ENCODE data around the gene COL18A1.
"Not testable (repeated sequence)": the region's sequence is repeated elsewhere in the genome, so short reads cannot be mapped to it uniquely, and the experiment has no call there.

Gene COL18A1

DNA sequence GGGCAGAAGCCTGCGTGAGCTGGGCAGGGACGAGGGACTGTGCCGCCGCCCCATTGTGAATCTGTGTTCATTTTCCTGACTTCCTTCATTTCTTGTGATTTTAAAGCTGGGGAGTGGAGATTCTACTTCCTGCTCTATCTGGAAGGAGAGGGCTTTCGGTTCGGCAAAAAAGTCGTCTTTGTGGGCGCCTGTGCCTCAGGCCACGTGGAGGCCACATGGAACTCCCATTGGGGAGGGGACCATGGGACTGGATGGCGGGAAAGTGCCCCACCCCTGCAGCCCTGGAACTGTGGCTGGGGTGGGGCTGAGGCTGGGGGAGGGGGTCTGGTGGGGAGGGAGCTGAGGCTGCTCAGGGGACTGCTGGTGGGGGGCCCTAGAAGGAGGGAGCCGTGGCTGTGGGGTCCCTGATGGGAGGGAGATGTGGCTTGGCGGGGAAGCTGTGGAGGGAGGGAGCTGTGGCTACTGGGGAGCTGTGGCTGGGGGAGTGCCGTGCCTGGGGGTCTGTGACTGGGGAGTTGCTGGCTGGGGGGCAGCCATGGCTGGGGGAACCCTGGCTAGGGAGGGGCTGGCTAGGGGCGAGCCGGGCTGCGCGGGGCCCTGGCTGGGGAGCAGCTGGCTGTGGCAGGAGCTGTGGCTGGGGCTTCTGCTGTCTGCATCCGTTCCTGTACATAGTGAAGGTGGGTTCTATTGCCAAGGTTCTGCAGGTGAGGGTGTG is 31.5 kb downstream of the COL18A1 start:
- H3K4me1 ChIP-seq (ENCODE audit: control extremely low read depth in 1 of 4, control insufficient read depth in 4 of 4, insufficient read depth in 4 of 4, low read length in 3 of 4) = peaks cover 0 to 21% (median 12%) of the 10 kb centered on the region in 4 experiments
- ChIA-PET POLR2A (interaction anchor here (0.6 kb wide), 1 partner anchor 284 kb away, joined by 8 read pairs; no protein-coding TSS in a partner anchor), CTCF (interaction anchor here (0.6 to 2.2 kb wide), 5 partner anchors 144 to 299 kb away, joined by 3 to 9 read pairs (median 5); no protein-coding TSS in a partner anchor)
- no peaks in the 10 kb centered on the region for H3K9me3 ChIP-seq (ENCODE audit: control extremely low read depth in 1 of 5, control insufficient read depth in 4 of 5, insufficient read depth in 2 of 5, low read depth in 1 of 5, low read length in 4 of 5)
- H3K36me3 ChIP-seq (ENCODE audit: control insufficient read depth in 4 of 4, insufficient read depth in 4 of 4, low read length in 3 of 4) = no peaks in the 10 kb centered on the region
- peak in 2 of 3 donors; percentile 50 to 65 for DNase-seq
- peaks cover 0 to 4% (median 0%) of the 10 kb centered on the region in 5 experiments for H3K27me3 ChIP-seq (replicated peaks in 2 of 5; ENCODE audit: control insufficient read depth in 4 of 5, insufficient read depth in 5 of 5, low read length in 4 of 5)
- no peak overlapping the region for H3K4me3 ChIP-seq (ENCODE audit: control insufficient read depth in 1 of 7, extremely low read depth in 1 of 7, insufficient read depth in 4 of 7, low read depth in 2 of 7, low read length in 6 of 7)
- H3K27ac ChIP-seq (ENCODE audit: insufficient read depth in 1 of 2, low read depth in 1 of 2, low read length in 2 of 2, poor library complexity in 1 of 2, severe bottlenecking in 2 of 2) = no peak overlapping the region
- 44% methylated on average over 12 of the region's 18 CpGs for WGBS (ENCODE audit: insufficient coverage)

DNA sequence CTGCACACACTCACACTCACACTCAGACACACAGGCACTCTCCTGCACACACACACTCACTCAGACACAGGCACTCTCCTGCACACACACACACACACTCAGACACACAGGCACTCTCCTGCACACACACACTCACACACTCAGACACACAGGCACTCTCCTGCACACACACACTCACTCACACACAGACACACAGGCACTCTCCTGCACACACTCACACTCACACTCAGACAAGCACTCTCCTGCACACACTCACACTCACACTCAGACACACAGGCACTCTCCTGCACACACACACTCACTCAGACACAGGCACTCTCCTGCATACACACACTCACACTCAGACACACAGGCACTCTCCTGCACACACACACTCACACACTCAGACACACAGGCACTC is 32.9 kb downstream of the COL18A1 start:
- DNase-seq; H3K4me3 ChIP-seq (ENCODE audit: control insufficient read depth in 1 of 7, extremely low read depth in 1 of 7, insufficient read depth in 4 of 7, low read depth in 2 of 7, low read length in 6 of 7); H3K36me3 ChIP-seq (ENCODE audit: control insufficient read depth in 4 of 4, insufficient read depth in 4 of 4, low read length in 3 of 4); H3K27me3 ChIP-seq (replicated peaks in 2 of 5; ENCODE audit: control insufficient read depth in 4 of 5, insufficient read depth in 5 of 5, low read length in 4 of 5); POLR2A ChIA-PET; H3K9me3 ChIP-seq (ENCODE audit: control extremely low read depth in 1 of 5, control insufficient read depth in 4 of 5, insufficient read depth in 2 of 5, low read depth in 1 of 5, low read length in 4 of 5); H3K27ac ChIP-seq (ENCODE audit: insufficient read depth in 1 of 2, low read depth in 1 of 2, low read length in 2 of 2, poor library complexity in 1 of 2, severe bottlenecking in 2 of 2): not testable (repeated sequence)
- peaks cover 0 to 21% (median 12%) of the 10 kb centered on the region in 4 experiments for H3K4me1 ChIP-seq (ENCODE audit: control extremely low read depth in 1 of 4, control insufficient read depth in 4 of 4, insufficient read depth in 4 of 4, low read length in 3 of 4)
- CTCF ChIA-PET = interaction anchor here (1.0 to 4.0 kb wide), 2 partner anchors 145 to 298 kb away, joined by 7 to 60 read pairs; no protein-coding TSS in a partner anchor

DNA sequence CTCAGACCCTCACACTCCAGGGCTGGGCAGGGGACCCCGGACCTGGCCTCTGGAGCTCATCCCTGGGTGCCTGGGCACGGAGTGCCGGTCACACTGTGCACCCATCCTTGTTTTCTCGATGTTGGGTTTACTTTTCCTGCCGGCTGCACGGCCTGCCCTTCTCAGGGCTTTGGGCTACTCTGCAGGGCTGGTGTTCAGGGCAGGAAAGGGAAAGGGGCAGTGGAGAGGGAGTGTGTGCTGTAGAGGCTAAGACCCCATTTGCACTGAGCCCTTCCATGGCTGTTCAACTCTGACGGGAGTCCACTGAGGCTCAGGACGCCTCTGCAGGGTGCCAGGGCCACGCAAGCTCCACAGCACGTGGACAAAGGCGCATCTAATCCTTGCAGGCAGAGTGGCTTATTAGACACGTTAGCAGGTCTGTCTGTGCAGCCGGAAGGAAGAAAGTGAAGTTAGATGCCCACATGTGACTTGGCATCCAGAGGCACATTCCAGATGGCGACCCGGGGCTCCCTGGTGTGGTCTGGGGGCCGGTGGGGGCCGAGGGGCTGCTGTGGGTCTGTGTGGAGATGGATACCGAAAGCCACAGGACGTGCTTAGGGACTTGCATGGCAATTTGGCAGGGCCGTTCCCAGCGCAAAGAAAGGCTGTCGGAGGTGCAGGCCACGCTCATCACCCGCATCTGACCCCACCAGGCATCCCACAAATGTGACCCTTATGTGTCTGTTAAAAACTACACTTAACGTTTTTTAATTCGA is 33.6 kb downstream of the COL18A1 start:
- ChIA-PET POLR2A (no interaction called here), CTCF (interaction anchor here (1.0 to 4.0 kb wide), 2 partner anchors 146 to 299 kb away, joined by 7 to 60 read pairs; no protein-coding TSS in a partner anchor)
- H3K4me1 ChIP-seq (ENCODE audit: control extremely low read depth in 1 of 4, control insufficient read depth in 4 of 4, insufficient read depth in 4 of 4, low read length in 3 of 4) = peaks cover 0 to 21% (median 12%) of the 10 kb centered on the region in 4 experiments
- WGBS (ENCODE audit: insufficient coverage) = 88% methylated on average over 24 of the region's 26 CpGs
- H3K36me3 ChIP-seq (ENCODE audit: control insufficient read depth in 4 of 4, insufficient read depth in 4 of 4, low read length in 3 of 4) = no peaks in the 10 kb centered on the region
- H3K4me3 ChIP-seq (ENCODE audit: control insufficient read depth in 1 of 7, extremely low read depth in 1 of 7, insufficient read depth in 4 of 7, low read depth in 2 of 7, low read length in 6 of 7) = peak overlapping the region in 4 of 7 experiments; percentile 29 to 64 (median 60)
- peak overlapping the region in 1 of 2 experiments; percentile 43 for H3K27ac ChIP-seq (ENCODE audit: insufficient read depth in 1 of 2, low read depth in 1 of 2, low read length in 2 of 2, poor library complexity in 1 of 2, severe bottlenecking in 2 of 2)
- peaks cover 0 to 3% (median 0%) of the 10 kb centered on the region in 5 experiments for H3K27me3 ChIP-seq (replicated peaks in 2 of 5; ENCODE audit: control insufficient read depth in 4 of 5, insufficient read depth in 5 of 5, low read length in 4 of 5)
- H3K9me3 ChIP-seq (ENCODE audit: control extremely low read depth in 1 of 5, control insufficient read depth in 4 of 5, insufficient read depth in 2 of 5, low read depth in 1 of 5, low read length in 4 of 5) = no peaks in the 10 kb centered on the region
- DNase-seq = no peak

DNA sequence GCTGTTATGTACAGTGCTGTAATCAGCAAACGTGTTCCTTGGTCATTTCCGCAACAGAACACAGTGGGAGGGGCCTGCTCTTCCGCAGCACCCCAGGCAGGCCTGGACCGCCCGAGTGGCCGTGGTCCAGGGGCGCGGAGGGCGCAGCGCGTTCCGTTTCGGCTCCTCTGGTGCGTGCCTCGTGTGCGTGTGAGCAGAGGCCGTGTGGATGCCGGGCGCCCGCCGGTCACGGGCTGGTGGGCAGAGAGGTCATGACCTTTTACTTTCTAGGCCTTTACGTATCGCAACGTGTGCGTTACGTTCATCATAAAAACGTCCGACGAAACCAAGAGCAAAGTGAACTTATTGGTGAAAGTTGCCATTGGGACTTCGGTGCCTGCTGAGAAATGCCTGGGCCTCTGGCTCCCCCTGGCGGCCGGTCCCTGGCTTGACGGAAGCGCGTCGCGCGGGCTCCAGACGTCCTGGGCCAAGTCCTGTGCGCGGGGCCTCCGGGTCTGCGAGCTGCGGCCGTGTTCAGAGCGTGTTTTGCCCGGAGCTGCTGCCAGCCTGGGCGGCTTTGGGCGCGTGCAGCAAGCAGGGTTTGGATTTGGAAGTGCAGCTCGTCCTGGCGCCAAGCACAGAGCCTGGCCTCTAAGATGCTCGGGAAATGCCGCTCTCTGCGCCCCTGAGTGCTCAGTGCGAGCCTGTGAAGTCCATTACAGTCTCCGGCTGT is 34.4 kb downstream of the COL18A1 start:
- WGBS (ENCODE audit: insufficient coverage) = 14% methylated on average over 49 of the region's 58 CpGs
- Histone ChIP-seq H3K36me3 (ENCODE audit: control insufficient read depth in 4 of 4, insufficient read depth in 4 of 4, low read length in 3 of 4) (no peaks in the 10 kb centered on the region), H3K4me1 (ENCODE audit: control extremely low read depth in 1 of 4, control insufficient read depth in 4 of 4, insufficient read depth in 4 of 4, low read length in 3 of 4) (peaks cover 0 to 21% (median 12%) of the 10 kb centered on the region in 4 experiments), H3K9me3 (ENCODE audit: control extremely low read depth in 1 of 5, control insufficient read depth in 4 of 5, insufficient read depth in 2 of 5, low read depth in 1 of 5, low read length in 4 of 5) (no peaks in the 10 kb centered on the region), H3K27me3 (replicated peaks in 2 of 5; ENCODE audit: control insufficient read depth in 4 of 5, insufficient read depth in 5 of 5, low read length in 4 of 5) (peaks cover 0 to 4% (median 0%) of the 10 kb centered on the region in 5 experiments), H3K4me3 (ENCODE audit: control insufficient read depth in 1 of 7, extremely low read depth in 1 of 7, insufficient read depth in 4 of 7, low read depth in 2 of 7, low read length in 6 of 7) (peak overlapping the region in 4 of 7 experiments; percentile 29 to 64 (median 60)), H3K27ac (ENCODE audit: insufficient read depth in 1 of 2, low read depth in 1 of 2, low read length in 2 of 2, poor library complexity in 1 of 2, severe bottlenecking in 2 of 2) (peak overlapping the region in 1 of 2 experiments; percentile 43)
- ChIA-PET CTCF (interaction anchor here (0.8 to 4.0 kb wide), 7 partner anchors 33 to 299 kb away, joined by 3 to 60 read pairs (median 5); no protein-coding TSS in a partner anchor), POLR2A (interaction anchor here (1.4 kb wide), 1 partner anchor 299 kb away, joined by 5 read pairs; no protein-coding TSS in a partner anchor)
- DNase-seq = peak; percentile 81 to 91 (median 88)

DNA sequence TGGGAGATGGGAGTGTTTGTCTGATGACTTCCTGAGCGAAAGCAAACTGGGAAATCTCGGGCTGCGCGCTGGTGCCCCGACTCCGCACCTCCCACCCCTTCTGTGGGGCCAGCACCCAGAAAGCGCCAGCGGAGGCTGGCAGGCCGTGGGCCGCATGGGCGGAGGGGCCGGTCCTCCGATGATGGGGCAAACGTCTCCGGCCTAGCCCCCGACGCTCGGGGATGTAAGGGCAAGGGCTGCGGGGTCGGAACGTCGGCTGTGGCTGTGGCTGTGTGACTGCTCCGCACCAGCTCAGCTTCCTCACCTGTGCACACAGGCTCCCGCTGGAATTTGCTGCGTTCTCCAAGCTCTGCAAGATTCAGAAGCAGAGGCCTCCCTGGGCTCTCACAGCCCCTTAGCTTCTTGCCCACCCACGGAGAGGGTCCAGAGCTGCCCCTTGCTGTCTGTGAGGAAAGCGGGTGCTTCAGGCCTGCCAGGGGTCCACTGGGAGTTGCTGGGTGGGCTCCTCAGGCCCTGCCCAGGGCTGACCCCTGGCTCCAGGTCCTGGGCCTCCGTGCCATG is 35.0 kb downstream of the COL18A1 start:
- Histone ChIP-seq H3K36me3 (ENCODE audit: control insufficient read depth in 4 of 4, insufficient read depth in 4 of 4, low read length in 3 of 4) (no peaks in the 10 kb centered on the region), H3K27me3 (replicated peaks in 2 of 5; ENCODE audit: control insufficient read depth in 4 of 5, insufficient read depth in 5 of 5, low read length in 4 of 5) (peaks cover 0 to 5% (median 0%) of the 10 kb centered on the region in 5 experiments), H3K27ac (ENCODE audit: insufficient read depth in 1 of 2, low read depth in 1 of 2, low read length in 2 of 2, poor library complexity in 1 of 2, severe bottlenecking in 2 of 2) (no peak overlapping the region), H3K4me3 (ENCODE audit: control insufficient read depth in 1 of 7, extremely low read depth in 1 of 7, insufficient read depth in 4 of 7, low read depth in 2 of 7, low read length in 6 of 7) (no peak overlapping the region), H3K4me1 (ENCODE audit: control extremely low read depth in 1 of 4, control insufficient read depth in 4 of 4, insufficient read depth in 4 of 4, low read length in 3 of 4) (peaks cover 0 to 21% (median 12%) of the 10 kb centered on the region in 4 experiments), H3K9me3 (ENCODE audit: control extremely low read depth in 1 of 5, control insufficient read depth in 4 of 5, insufficient read depth in 2 of 5, low read depth in 1 of 5, low read length in 4 of 5) (peaks cover 0 to under 1% (median 0%) of the 10 kb centered on the region in 5 experiments)
- ChIA-PET POLR2A (interaction anchor here (1.4 kb wide), 1 partner anchor 300 kb away, joined by 5 read pairs; no protein-coding TSS in a partner anchor), CTCF (interaction anchor here (0.8 to 4.0 kb wide), 7 partner anchors 34 to 300 kb away, joined by 3 to 60 read pairs (median 5); no protein-coding TSS in a partner anchor)
- 97% methylated on average over 27 of the region's 28 CpGs for WGBS (ENCODE audit: insufficient coverage)
- DNase-seq = no peak

DNA sequence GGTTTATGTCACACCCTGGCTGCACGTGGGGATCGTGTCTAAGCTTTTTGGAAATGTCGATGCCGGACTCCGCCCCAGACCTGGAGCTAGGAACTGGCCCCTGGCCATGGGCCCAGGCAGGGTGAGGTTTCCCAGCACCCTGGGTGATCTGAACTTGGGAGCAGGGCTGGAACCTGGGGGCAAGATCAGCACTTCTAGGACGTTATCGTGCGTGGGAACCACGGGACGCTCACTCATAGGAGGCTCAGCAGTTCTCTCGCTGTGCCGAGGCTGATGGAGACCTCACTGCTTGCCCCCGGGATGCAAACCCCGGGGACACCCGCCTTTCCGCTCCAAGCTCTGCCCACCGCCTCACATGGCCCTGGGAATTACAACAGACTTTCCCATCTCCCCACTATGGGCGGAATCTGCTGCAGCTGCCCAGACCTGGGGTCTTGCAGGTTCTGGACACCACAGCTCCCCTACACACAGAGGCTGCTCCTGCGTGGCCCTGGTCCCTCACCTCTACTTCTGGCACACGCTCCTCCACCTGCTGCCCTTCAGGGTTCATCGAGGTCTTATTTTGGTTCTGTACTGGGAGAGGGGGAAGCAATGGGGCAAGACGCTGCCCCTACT is 35.9 kb downstream of the COL18A1 start:
- no peak for DNase-seq
- ChIA-PET CTCF (interaction anchor here (0.6 to 4.0 kb wide), 7 partner anchors 34 to 301 kb away, joined by 3 to 60 read pairs (median 5); no protein-coding TSS in a partner anchor), POLR2A (interaction anchor here (1.4 kb wide), 1 partner anchor 301 kb away, joined by 5 read pairs; no protein-coding TSS in a partner anchor)
- 97% methylated on average over 20 of the region's 22 CpGs for WGBS (ENCODE audit: insufficient coverage)
- Histone ChIP-seq H3K4me3 (ENCODE audit: control insufficient read depth in 1 of 7, extremely low read depth in 1 of 7, insufficient read depth in 4 of 7, low read depth in 2 of 7, low read length in 6 of 7) (no peak overlapping the region), H3K4me1 (ENCODE audit: control extremely low read depth in 1 of 4, control insufficient read depth in 4 of 4, insufficient read depth in 4 of 4, low read length in 3 of 4) (peaks cover 0 to 21% (median 12%) of the 10 kb centered on the region in 4 experiments), H3K27me3 (replicated peaks in 2 of 5; ENCODE audit: control insufficient read depth in 4 of 5, insufficient read depth in 5 of 5, low read length in 4 of 5) (peaks cover 0 to 8% (median 3%) of the 10 kb centered on the region in 5 experiments), H3K9me3 (ENCODE audit: control extremely low read depth in 1 of 5, control insufficient read depth in 4 of 5, insufficient read depth in 2 of 5, low read depth in 1 of 5, low read length in 4 of 5) (peaks cover 0 to 6% (median 0%) of the 10 kb centered on the region in 5 experiments), H3K36me3 (ENCODE audit: control insufficient read depth in 4 of 4, insufficient read depth in 4 of 4, low read length in 3 of 4) (no peaks in the 10 kb centered on the region), H3K27ac (ENCODE audit: insufficient read depth in 1 of 2, low read depth in 1 of 2, low read length in 2 of 2, poor library complexity in 1 of 2, severe bottlenecking in 2 of 2) (no peak overlapping the region)

Measured in common myeloid progenitor, CD34-positive (primary cell).